OCI-LY1 (cell line): ENCODE data around the gene ERRFI1.

Experiments
- H2AFZ ChIP-seq: fragments of 200-600 bp; sonication (generic), shearing (Covaris generic); 2 replicates; pipeline ENCODE4 v1.6.0; 2014; ENCODE audit warnings: antibody characterized with exemption, mild to moderate bottlenecking, low read length
- H3F3A ChIP-seq: fragments of 200-600 bp; sonication (generic), shearing (Covaris generic); 2 replicates; pipeline ENCODE4 v1.6.0; 2014; ENCODE audit warnings: mild to moderate bottlenecking, antibody characterized with exemption, low read length, moderate library complexity; ENCODE audit not compliant: insufficient read depth
- H3K27ac ChIP-seq: fragments of 200-600 bp; sonication (generic); 2 replicates; pipeline ENCODE4 v1.5.1; 2014; ENCODE audit warnings: low read length, mixed run types, mild to moderate bottlenecking, low read depth; ENCODE audit not compliant: poor library complexity, severe bottlenecking
- H3K27me3 ChIP-seq: fragments of 200-600 bp; sonication (generic); 2 replicates; pipeline ENCODE4 v1.6.0; 2014; ENCODE audit warnings: antibody characterized with exemption, mild to moderate bottlenecking, low read length, moderate library complexity; ENCODE audit not compliant: insufficient read depth
- H3K36me3 ChIP-seq: fragments of 200-600 bp; sonication (generic); 2 replicates; pipeline ENCODE4 v1.6.1; 2014; ENCODE audit warnings: mild to moderate bottlenecking, antibody characterized with exemption, low read length, moderate library complexity, mixed read lengths; ENCODE audit not compliant: insufficient read depth
- H3K4me1 ChIP-seq: fragments of 200-600 bp; sonication (generic); 2 replicates; pipeline ENCODE4 v1.5.1; 2014; ENCODE audit warnings: mild to moderate bottlenecking, low read length, moderate library complexity; ENCODE audit not compliant: insufficient read depth, severe bottlenecking
- H3K4me2 ChIP-seq: fragments of 200-600 bp; sonication (generic), shearing (Covaris generic); 2 replicates; pipeline ENCODE4 v1.6.1; 2014; ENCODE audit warnings: low read length
- H3K4me3 ChIP-seq: fragments of 200-600 bp; sonication (generic); 2 replicates; pipeline ENCODE4 v1.5.1; 2014; ENCODE audit warnings: low read length, low read depth, mild to moderate bottlenecking, mixed read lengths; ENCODE audit not compliant: poor library complexity, severe bottlenecking
- H3K79me2 ChIP-seq: fragments of 200-600 bp; shearing (Covaris generic); 2 replicates; pipeline ENCODE4 v1.6.1; 2016; ENCODE audit warnings: mixed run types, low read length, mixed read lengths; ENCODE audit not compliant: insufficient read depth
- H3K9ac ChIP-seq: fragments of 200-600 bp; sonication (generic), shearing (Covaris generic); 2 replicates; pipeline ENCODE4 v1.6.1; 2014; ENCODE audit warnings: mild to moderate bottlenecking, low read length, mixed read lengths
- H3K9me2 ChIP-seq: fragments of 200-600 bp; sonication (generic), shearing (Covaris generic); 2 replicates; pipeline ENCODE4 v1.6.1; 2014; ENCODE audit warnings: low read depth, mild to moderate bottlenecking, low read length, mixed read lengths
- H3K9me3 ChIP-seq: fragments of 200-600 bp; shearing (Covaris generic); 2 replicates; pipeline ENCODE4 v1.6.1; 2014; ENCODE audit warnings: low read length, mixed read lengths
- H4K20me1 ChIP-seq: fragments of 200-600 bp; sonication (generic), shearing (Covaris generic); 2 replicates; pipeline ENCODE4 v1.6.0; 2016; ENCODE audit warnings: mild to moderate bottlenecking, low read length; ENCODE audit not compliant: insufficient read depth
- CTCF ChIP-seq: fragments of 200-600 bp; sonication (generic), shearing (Covaris generic); IDR thresholded peaks from 2 replicates; pipeline ENCODE4 v1.5.1; 2017; ENCODE audit warnings: mild to moderate bottlenecking, antibody characterized with exemption, low read length, moderate library complexity, mixed read lengths
- EZH2 ChIP-seq: fragments of 200-600 bp; sonication (generic), shearing (Covaris generic); IDR thresholded peaks from 2 replicates; pipeline ENCODE4 v1.8.0; 2017; ENCODE audit warnings: borderline replicate concordance, mixed run types, mild to moderate bottlenecking, antibody characterized with exemption, low read length, moderate library complexity, mixed read lengths

ERRFI1 gene

DNA sequence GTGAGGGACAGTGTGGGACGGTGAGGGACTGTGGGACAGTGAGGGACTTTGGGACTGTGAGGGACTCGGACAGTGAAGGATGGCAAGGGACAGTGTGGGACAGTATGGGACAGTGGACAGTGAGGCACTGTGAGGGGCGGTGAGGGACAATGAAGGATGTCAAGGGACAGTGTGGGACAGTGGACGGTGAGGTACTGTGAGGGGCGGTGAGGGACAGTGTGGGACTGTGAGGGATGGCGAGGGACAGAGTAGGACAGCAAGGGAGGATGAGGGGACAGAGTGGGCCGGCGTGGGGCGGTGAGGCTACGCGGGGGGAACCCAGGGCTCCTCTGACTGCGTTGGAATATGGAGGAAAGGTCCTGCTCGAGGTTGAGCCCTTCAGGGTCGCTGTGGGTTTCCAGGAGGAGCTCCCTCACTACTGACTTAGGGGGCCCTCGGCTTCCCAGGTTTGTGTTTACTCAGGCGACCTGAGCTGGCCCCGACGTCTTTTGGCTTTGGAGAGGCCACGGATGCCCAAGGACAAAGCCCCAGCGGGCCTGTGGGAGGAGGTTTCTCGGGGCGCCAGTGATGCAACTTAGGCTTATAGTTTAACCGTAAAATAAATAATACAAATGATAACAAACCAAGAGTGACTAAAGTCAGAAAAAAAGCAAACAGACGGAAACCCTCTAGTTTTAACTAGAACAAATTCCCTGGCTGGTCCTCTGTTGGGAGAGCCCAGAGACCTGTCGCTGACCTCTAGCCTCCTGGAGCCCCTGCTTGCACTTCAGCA lies 1.1 kb upstream of the ERRFI1 start:
- H3K27ac ChIP-seq: no peak overlapping the region
- no peaks in the 10 kb centered on the region for H4K20me1 ChIP-seq
- H3K9me3 ChIP-seq: no peaks in the 10 kb centered on the region
- H3K9ac ChIP-seq: no peak overlapping the region
- H2AFZ ChIP-seq: no peak overlapping the region
- H3K9me2 ChIP-seq: no peaks in the 10 kb centered on the region
- no peaks in the 10 kb centered on the region for H3K27me3 ChIP-seq
- no peak for TF ChIP-seq EZH2
- no peak for TF ChIP-seq CTCF
- H3K36me3 ChIP-seq: no peaks in the 10 kb centered on the region
- H3K4me1 ChIP-seq: no peaks in the 10 kb centered on the region
- H3F3A ChIP-seq: no peaks in the 10 kb centered on the region
- no peak overlapping the region for H3K4me3 ChIP-seq
- H3K4me2 ChIP-seq: no peak overlapping the region
- H3K79me2 ChIP-seq: no peaks in the 10 kb centered on the region

- Histone ChIP-seq H3F3A (no peaks in the 10 kb centered on the region), H3K9me3 (no peaks in the 10 kb centered on the region), H3K9me2 (no peaks in the 10 kb centered on the region), H2AFZ (no peak overlapping the region), H3K4me1 (no peaks in the 10 kb centered on the region), H3K79me2 (no peaks in the 10 kb centered on the region), H3K4me3 (no peak overlapping the region), H3K27ac (no peak overlapping the region), H3K4me2 (no peak overlapping the region), H3K9ac (no peak overlapping the region), H3K27me3 (no peaks in the 10 kb centered on the region), H3K36me3 (no peaks in the 10 kb centered on the region), H4K20me1 (no peaks in the 10 kb centered on the region)
- TF ChIP-seq EZH2 (no peak), CTCF (no peak)
These were observed 401 bp downstream of the ERRFI1 start for GRCh38 chr1:8025671-8026144.

DNA sequence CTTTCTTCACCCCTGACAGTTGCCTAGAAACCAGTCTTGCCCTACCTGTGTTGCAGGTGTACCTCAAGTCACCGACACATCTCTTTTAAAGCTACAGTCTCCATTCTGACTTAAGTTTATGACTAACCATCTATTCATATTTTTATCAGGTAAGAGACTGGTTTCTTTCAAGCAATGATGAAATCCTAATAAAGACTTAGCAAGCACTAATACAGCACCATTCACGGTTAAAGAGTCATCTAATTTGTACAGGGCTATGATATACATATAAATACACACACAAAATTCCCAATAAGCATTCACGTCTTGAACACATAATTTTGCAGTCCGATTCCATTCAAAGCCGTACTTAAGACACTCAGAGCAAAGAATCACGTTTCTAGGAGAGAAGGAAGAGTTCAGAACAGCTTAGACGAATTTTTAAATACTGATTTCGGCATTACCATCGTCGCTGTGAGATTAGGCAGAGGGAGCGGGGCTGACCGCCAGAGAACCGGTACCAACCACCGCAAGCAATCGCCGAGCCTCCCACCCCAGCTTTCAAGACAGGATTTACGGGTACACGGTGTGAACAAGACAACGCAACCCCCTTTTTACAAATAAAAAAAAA lies 943 bp downstream of the ERRFI1 start:
- no peak overlapping the region for H3K4me2 ChIP-seq
- no peak overlapping the region for H3K4me3 ChIP-seq
- H3K4me1 ChIP-seq: no peaks in the 10 kb centered on the region
- no peak overlapping the region for H3K9ac ChIP-seq
- no peaks in the 10 kb centered on the region for H3K27me3 ChIP-seq
- no peaks in the 10 kb centered on the region for H3K9me2 ChIP-seq
- no peaks in the 10 kb centered on the region for H3F3A ChIP-seq
- H2AFZ ChIP-seq: no peak overlapping the region
- H3K36me3 ChIP-seq: no peaks in the 10 kb centered on the region
- H3K27ac ChIP-seq: no peak overlapping the region
- no peaks in the 10 kb centered on the region for H3K79me2 ChIP-seq
- TF ChIP-seq CTCF (no peak), EZH2 (no peak)
- H3K9me3 ChIP-seq: no peaks in the 10 kb centered on the region
- H4K20me1 ChIP-seq: no peaks in the 10 kb centered on the region
